Mucosa of stomach (tissue), 1 donor: ENCODE results near the gene CDKN2AIPNL.
"Not testable (repeated sequence)": the region's sequence is repeated elsewhere in the genome, so short reads cannot be mapped to it uniquely, and the experiment has no call there.

ENCODE experiments used
- H3K27me3 ChIP-seq: one replicate; pipeline ENCODE4 v1.7.0; 2013; ENCODE audit warnings: mild to moderate bottlenecking, low read length; ENCODE audit not compliant: control insufficient read depth, insufficient read depth
- H3K36me3 ChIP-seq: one replicate; pipeline ENCODE4 v1.7.0; 2013; ENCODE audit warnings: low read length; ENCODE audit not compliant: control insufficient read depth, insufficient read depth
- H3K4me1 ChIP-seq: one replicate; pipeline ENCODE4 v1.7.0; 2013; ENCODE audit warnings: mild to moderate bottlenecking, low read length; ENCODE audit not compliant: control insufficient read depth, insufficient read depth
- H3K4me3 ChIP-seq: one replicate; pipeline ENCODE4 v1.7.0; 2013; ENCODE audit warnings: low read length
- H3K9ac ChIP-seq: one replicate; pipeline ENCODE4 v1.7.0; 2013; ENCODE audit warnings: mild to moderate bottlenecking, low read length, moderate library complexity
- H3K9me3 ChIP-seq: one replicate; pipeline ENCODE4 v1.7.0; 2013; ENCODE audit warnings: mild to moderate bottlenecking, low read length, moderate library complexity; ENCODE audit not compliant: control insufficient read depth
- donor health status: Pancreatic carcinoma.

Gene CDKN2AIPNL

DNA sequence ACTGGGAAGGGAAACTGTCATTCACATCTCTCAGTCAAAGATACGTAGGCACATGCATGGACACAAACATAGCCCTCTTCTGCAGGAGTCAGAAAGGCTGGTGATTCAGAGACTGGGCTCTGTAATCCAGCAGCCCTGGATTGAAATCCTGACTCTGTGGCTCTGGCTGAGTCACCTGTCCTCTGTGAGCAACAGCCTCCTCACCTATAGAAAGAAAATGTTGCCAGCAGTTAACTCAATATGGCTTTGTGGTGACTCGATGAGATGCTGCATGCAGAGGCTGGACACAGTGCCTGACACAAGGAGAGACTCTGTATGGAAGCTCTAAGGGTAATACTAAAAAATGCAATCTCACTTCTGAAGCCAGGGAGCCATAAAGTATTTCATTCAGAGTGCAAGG, 23.9 kb upstream of the CDKN2AIPNL start:
- H3K9ac ChIP-seq = no peak overlapping the region
- peaks cover 31% of the 10 kb centered on the region for H3K4me1 ChIP-seq
- no peaks in the 10 kb centered on the region for H3K9me3 ChIP-seq
- no peak overlapping the region for H3K4me3 ChIP-seq
- H3K27me3 ChIP-seq = no peaks in the 10 kb centered on the region
- H3K36me3 ChIP-seq = no peaks in the 10 kb centered on the region

DNA sequence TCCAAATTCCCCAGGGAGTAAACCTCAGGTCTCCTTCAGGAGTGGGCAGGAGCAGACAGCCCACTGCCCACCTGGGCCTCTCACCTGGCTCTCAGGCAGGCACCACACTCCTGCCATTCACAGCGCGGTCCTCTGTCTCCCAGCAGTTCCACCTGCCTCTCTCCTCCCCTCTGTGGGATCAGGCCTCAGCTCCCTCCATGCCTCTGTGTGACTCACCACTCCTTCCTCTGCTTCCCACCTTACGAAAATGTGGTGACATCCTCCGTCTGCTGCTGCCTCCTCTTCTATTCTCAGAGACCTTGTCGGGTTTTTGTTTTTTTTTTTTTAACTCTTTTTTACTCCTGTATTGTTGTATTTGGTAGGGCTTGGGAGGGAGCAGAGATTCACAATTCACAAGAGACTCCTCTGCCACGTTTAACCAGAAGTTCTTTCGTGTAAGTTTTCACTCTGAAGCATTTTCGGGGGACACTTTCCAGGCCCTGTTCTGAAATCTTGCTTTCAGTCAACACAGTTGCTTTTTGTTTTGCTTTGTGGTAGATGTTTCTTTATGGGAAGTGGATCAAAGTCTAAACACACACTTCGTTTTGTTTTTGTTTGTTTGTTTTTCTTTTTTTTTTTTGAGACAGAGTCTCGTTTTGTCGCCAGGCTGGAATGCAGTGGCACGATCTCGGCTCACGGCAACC, 21.1 kb upstream of the CDKN2AIPNL start:
- Histone ChIP-seq H3K4me3 (no peak overlapping the region), H3K9ac (no peak overlapping the region), H3K4me1 (peaks cover 17% of the 10 kb centered on the region), H3K36me3 (no peaks in the 10 kb centered on the region), H3K27me3 (no peaks in the 10 kb centered on the region), H3K9me3 (no peaks in the 10 kb centered on the region)

DNA sequence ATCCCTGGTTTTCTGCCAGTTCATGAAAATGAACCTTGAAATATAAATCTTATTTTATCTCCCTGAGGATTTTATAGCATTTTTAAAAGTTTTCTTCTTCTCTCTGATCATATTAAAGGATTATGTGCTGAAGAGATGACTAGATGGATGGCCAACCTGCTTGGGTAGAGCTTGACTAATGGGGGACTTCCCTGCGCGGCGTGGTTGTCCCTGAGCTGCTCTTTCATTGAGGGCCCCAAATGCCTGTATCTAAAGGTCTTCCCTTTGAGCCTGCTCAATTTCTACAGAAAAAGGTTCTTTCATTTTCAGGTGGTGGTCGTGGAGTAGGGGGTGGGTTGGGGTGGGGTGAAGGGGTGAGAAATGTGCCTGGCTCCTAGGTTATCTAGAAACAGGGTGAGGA, 20.5 kb upstream of the CDKN2AIPNL start:
- H3K9me3 ChIP-seq = no peaks in the 10 kb centered on the region
- no peaks in the 10 kb centered on the region for H3K27me3 ChIP-seq
- no peak overlapping the region for H3K4me3 ChIP-seq
- no peaks in the 10 kb centered on the region for H3K36me3 ChIP-seq
- H3K9ac ChIP-seq = no peak overlapping the region
- H3K4me1 ChIP-seq = peaks cover 10% of the 10 kb centered on the region

DNA sequence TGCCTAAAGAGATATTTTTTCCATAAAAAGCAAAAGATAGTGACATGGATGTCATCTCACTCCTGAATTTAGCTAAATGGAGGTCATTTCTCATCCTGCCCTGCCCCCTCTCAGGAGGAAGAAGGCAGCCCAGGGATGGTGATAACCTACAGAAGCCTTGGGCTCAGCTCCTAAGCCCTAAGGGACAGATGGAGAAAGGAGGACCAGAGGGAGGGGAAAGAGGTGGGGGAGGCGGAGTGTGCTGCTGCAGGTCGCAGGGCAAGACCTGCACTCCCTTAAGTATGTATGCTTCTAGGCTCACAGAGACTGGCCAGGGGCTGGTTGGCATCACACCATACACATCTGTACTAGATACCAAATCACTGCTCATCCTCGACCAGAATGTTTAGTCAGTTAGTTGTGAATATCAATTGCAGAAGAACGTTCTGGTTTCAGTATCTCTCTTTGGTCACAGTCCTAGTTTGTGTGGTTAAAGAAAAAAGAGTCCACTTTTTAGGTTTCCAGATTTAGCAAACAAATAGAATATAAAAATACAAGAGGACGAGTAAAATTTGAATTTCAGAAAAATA, 18.4 kb upstream of the CDKN2AIPNL start:
- Histone ChIP-seq H3K27me3 (no peaks in the 10 kb centered on the region), H3K4me3 (no peak overlapping the region), H3K9ac (no peak overlapping the region), H3K9me3 (no peaks in the 10 kb centered on the region), H3K36me3 (no peaks in the 10 kb centered on the region), H3K4me1 (no peaks in the 10 kb centered on the region)

DNA sequence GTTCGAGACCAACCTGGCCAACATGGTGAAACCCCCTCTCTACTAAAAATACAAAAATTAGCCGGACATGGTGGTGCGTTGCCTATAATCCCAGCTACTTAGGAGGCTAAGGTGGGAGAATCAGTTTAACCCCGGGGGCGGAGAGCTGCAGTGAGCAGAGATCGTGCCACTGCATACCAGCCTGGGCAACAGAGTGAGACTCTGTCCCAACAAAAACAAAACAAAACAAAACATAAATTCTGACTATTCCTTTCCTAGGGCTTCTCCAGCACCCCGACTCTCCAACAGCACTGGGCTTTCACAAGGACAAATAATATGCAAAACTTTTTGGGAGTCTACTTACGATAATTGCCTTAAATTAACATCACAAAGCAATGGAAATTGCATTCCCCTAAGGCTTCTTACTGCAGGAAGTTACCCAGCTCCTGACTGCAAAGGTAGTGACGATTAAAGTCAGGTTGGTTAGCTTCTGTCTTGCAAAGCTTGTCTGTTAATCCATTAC, 15.9 kb upstream of the CDKN2AIPNL start:
- H3K4me1 ChIP-seq = no peaks in the 10 kb centered on the region

DNA sequence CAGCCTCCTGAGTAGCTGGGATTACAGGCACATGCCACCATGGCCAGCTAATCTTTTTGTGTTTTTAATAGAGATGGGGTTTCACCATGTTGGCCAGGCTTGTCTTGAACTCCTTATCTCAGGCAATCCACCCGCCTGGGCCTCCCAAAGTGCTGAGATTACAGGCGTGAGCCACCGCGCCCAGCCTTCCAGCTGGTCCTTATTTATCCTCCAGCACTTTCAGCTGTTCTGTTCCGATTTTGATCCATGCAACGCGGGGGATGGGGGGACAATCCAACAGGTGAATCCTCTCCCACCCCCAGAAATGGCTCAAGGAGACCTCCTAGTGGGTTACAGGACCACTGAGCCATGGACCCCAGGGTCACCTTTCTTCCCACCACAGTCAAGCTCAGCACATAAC, 14.7 kb upstream of the CDKN2AIPNL start:
- no peaks in the 10 kb centered on the region for H3K4me1 ChIP-seq
- no peaks in the 10 kb centered on the region for H3K36me3 ChIP-seq
- H3K4me3 ChIP-seq = no peak overlapping the region
- no peak overlapping the region for H3K9ac ChIP-seq
- H3K27me3 ChIP-seq = no peaks in the 10 kb centered on the region
- H3K9me3 ChIP-seq = no peaks in the 10 kb centered on the region

More for the DNA sequence above, 15.9 kb upstream of the CDKN2AIPNL start:
- Histone ChIP-seq H3K27me3 (no peaks in the 10 kb centered on the region), H3K9ac (no peak overlapping the region), H3K36me3 (no peaks in the 10 kb centered on the region), H3K4me3 (no peak overlapping the region), H3K9me3 (no peaks in the 10 kb centered on the region)

DNA sequence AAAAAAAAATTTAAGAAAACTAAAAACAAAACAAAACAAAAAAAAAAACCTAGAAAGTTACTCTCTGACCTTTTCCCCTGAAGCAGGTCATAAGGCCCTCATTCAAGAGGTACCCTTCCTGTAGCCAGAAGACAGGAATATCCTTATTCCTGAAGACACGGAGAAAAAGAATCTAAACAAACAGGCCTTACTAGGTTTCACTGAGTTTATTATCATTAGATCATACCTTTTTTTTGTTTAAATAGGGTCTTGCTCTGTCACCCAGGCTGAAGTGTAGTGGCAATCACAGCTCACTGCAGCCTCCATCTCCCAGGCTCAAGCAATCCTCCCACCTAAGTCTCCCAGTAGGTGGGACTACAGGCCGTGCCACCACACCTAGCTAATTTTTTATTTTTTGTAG, 11.7 kb upstream of the CDKN2AIPNL start:
- no peaks in the 10 kb centered on the region for H3K4me1 ChIP-seq

DNA sequence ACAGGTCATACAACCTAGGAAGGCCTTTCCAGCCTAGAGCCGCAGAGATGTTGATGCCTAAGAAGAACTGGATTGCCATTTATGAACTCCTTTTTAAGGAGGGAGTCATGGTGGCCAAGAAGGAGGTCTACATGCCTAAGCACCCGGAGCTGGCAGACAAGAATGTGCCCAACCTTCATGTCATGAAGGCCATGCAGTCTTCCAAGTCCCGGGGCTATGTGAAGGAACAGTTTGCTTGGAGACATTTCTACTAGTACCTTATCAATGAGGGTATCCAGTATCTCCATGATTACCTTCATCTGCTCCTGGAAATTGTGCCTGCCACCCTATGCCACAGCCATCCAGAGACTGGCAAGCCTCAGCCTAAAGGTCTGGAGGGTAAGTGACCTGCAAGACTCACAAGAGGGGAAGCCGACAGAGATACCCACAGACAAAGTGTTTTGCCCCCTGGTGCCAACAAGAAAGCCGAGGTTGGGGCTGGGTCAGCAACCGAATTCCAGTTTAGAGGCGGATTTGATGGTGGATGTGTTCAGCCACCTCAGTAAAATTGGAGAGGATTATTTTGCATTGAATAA, 11.2 kb upstream of the CDKN2AIPNL start:
- Histone ChIP-seq H3K27me3 (no peaks in the 10 kb centered on the region), H3K9ac (no peak overlapping the region), H3K9me3 (no peaks in the 10 kb centered on the region), H3K4me3 (no peak overlapping the region), H3K36me3 (no peaks in the 10 kb centered on the region), H3K4me1 (no peaks in the 10 kb centered on the region)

More for the DNA sequence above, 11.7 kb upstream of the CDKN2AIPNL start:
- Histone ChIP-seq H3K4me3 (no peak overlapping the region), H3K9ac (no peak overlapping the region), H3K9me3 (no peaks in the 10 kb centered on the region), H3K36me3 (no peaks in the 10 kb centered on the region), H3K27me3 (no peaks in the 10 kb centered on the region)

DNA sequence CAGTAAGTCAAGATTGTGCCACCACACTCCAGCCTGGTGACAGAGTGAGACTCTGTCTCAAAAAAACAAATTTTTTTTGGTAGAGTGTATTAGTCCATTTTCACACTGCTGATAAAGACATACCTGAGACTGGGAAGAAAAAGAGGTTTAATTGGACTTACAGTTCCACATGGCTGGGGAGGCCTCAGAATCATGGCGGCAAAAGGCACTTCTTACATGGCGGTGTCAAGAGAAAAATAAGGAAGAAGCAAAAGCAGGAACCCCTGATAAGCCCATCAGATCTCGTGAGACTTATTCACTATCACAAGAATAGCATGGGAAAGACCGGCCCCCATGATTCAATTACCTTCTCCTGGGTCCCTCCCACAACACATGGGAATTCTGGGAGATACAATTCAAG, 9.4 kb upstream of the CDKN2AIPNL start:
- H3K9me3 ChIP-seq, H3K4me1 ChIP-seq, H3K36me3 ChIP-seq, H3K27me3 ChIP-seq, H3K4me3 ChIP-seq, H3K9ac ChIP-seq: not testable (repeated sequence)

DNA sequence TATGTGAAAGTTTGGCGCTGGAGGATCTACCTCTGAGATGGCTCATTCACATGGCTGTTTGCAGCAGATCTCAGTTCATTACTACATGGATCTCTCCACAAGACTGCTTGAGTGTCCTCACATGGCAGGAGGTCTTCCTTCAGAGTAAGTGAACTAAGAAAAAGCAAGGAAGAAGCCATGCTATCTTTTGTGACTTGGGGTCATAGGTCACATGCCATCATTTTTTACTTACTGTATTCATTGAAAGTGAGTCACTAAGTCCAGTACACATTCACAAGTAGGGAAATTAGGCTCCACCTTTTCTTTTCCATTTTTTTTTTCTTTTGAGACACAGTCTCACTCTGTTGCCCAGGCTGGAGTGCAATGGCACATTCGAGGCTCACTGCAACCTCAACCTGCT, 8.7 kb upstream of the CDKN2AIPNL start:
- Histone ChIP-seq H3K4me3 (no peak overlapping the region), H3K27me3 (no peaks in the 10 kb centered on the region), H3K9me3 (no peaks in the 10 kb centered on the region), H3K36me3 (no peaks in the 10 kb centered on the region), H3K9ac (no peak overlapping the region), H3K4me1 (peaks cover 14% of the 10 kb centered on the region)

DNA sequence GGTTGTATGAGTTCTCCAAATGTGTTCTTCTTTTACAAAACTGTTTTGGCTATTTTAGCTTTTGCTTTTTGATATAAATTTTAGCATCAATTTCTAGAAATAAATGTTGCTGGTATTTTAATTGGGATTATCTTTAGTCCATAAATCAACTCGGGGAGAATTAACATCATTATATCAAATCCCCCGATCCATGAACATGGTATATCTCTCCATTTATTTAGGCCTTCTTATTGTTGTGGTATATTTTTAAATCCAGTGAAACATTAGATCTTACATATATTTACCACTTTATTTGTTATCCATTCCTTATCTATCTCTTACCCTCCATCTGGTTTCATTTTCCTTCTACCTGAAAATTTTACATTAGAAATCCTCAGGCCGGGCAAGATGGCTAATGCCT, 7.3 kb upstream of the CDKN2AIPNL start:
- no peak overlapping the region for H3K4me3 ChIP-seq

DNA sequence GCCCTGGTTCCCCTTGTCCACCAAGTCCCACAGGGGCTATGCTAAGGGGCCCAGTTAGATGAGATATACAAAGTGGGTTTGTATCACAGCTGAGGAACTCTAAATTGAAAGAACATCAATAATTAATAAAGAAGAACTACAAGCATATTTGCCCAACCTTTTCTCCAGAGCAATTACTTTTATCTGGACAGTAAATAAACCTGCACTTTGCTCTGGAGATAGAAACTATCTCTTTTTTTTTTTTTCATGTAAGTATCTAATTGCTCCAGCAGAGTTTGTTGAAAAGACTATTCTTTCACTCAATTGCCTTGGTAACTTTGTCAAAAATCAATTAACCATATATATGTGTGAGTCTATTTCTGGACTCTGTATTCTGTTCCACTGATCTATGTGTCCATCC, 6.0 kb upstream of the CDKN2AIPNL start:
- Histone ChIP-seq H3K4me1 (peaks cover 16% of the 10 kb centered on the region), H3K9me3 (no peaks in the 10 kb centered on the region), H3K9ac (no peak overlapping the region), H3K4me3 (no peak overlapping the region), H3K27me3 (no peaks in the 10 kb centered on the region), H3K36me3 (no peaks in the 10 kb centered on the region)

More for the DNA sequence above, 7.3 kb upstream of the CDKN2AIPNL start:
- Histone ChIP-seq H3K27me3 (no peaks in the 10 kb centered on the region), H3K9me3 (no peaks in the 10 kb centered on the region), H3K36me3 (no peaks in the 10 kb centered on the region), H3K9ac (no peak overlapping the region), H3K4me1 (peaks cover 14% of the 10 kb centered on the region)
